Colonic mucosa (tissue), 4 donors: ENCODE data around the gene FADS1. TPM values are rescaled to one million over a fixed set of nuclear protein-coding genes. Genes with fewer than 3 reads are reported as not detected.

ENCODE experiments used
- DNase-seq: peaks from one replicate; pipeline ENCODE4 v3.0.0-alpha.2; 2020
- H3K27ac ChIP-seq: fragments of 200-600 bp; one replicate; pipeline ENCODE4 v1.8.0; 2021
- H3K27me3 ChIP-seq: fragments of 200-600 bp; one replicate; pipeline ENCODE4 v1.8.0; 2021
- H3K36me3 ChIP-seq: fragments of 200-600 bp; one replicate; pipeline ENCODE4 v1.8.0; 2021
- H3K4me1 ChIP-seq: fragments of 200-600 bp; one replicate; pipeline ENCODE4 v1.8.0; 2021; ENCODE audit warnings: mild to moderate bottlenecking
- H3K4me3 ChIP-seq: fragments of 200-600 bp; one replicate; pipeline ENCODE4 v1.8.0; 2021
- H3K9ac ChIP-seq, 2 donors: one replicate each; pipeline ENCODE4 v1.7.0; 2013; ENCODE audit warnings: control low read depth in 2 of 2, low read depth in 2 of 2, low read length in 2 of 2
- H3K9me3 ChIP-seq: fragments of 200-600 bp; one replicate; pipeline ENCODE4 v1.8.0; 2021
- intact Hi-C: fragments of 100-400 bp; cut with DNase I; formaldehyde crosslinking; loops from one replicate; pipeline ENCODE4 v1.14.1; 2022
- total RNA-seq, 2 donors: library from RNA; stranded (reverse); fragmentation: NEBNext Ultra II Directional in 1 of 2; extraction: Animal tissue kit (Norgen Biotek cat#: 25700) in 1 of 2; gene quantifications; one replicate each; pipeline ENCODE4 v1.2.1, GENCODE V29; 2021
- TF ChIP-seq, protein P1 (sequence below): fragments of 200-600 bp; IDR thresholded peaks from one replicate; pipeline ENCODE4 v1.8.0; 2022; ENCODE audit warnings: antibody characterized with exemption, mild to moderate bottlenecking
- donor health status: healthy.
- donor health status: DM: no; HTN: no; CAD: no.
- donor health status: DM: no; HTN: no; CAD: no.

FADS1 gene
- total RNA-seq, 2 donors from 2014 or later: 6.9 to 17.4 TPM

DNA sequence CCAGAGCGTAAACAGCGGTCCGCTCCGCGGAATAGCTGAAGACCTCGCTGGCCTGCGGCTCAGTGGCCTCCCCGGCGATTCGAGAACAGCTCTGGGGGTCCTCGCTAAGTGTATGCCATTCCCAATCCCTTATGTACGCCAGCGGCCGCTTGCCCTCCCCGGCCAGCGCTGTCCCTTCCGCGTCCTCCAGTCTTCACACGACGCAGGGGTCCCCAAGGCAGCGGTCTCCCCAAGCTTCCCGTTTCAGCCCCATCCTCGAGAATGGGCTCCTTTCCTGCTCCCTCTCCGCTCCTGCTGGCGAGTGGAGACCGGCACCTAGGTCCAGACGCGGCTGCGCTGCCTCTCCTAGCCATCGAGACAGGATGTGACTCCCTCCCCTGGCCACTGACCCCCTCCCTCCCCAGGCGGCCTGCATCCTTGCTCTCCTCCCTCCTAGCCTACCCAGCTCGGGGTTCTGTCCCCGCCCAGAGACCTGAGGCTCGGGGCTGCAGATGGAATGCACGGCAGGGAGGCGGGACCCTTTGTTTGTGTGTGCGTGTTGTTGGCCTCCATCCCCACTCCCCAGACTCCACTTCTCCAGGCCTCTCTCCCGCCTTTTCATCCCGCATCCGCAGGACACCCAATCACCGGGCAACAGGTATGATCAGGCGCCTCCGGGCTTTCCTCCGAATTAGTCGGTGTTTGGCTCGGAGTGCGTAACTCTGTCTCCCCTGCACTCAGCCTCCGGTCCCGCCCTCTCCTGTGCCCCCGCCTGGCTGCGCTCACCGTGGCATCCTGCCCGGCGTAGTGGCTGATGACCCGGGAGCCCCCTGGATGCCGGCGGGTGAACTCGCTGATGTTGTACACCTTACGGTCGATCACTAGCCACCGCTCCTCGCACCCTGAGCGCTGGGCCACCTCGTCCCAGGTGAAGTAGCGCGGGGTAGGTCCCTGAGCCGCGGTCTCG is 740 bp downstream of the FADS1 start:
- TF ChIP-seq, protein P1, sequence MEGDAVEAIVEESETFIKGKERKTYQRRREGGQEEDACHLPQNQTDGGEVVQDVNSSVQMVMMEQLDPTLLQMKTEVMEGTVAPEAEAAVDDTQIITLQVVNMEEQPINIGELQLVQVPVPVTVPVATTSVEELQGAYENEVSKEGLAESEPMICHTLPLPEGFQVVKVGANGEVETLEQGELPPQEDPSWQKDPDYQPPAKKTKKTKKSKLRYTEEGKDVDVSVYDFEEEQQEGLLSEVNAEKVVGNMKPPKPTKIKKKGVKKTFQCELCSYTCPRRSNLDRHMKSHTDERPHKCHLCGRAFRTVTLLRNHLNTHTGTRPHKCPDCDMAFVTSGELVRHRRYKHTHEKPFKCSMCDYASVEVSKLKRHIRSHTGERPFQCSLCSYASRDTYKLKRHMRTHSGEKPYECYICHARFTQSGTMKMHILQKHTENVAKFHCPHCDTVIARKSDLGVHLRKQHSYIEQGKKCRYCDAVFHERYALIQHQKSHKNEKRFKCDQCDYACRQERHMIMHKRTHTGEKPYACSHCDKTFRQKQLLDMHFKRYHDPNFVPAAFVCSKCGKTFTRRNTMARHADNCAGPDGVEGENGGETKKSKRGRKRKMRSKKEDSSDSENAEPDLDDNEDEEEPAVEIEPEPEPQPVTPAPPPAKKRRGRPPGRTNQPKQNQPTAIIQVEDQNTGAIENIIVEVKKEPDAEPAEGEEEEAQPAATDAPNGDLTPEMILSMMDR: no peak
- Histone ChIP-seq H3K9ac (peak overlapping the region; percentile 71 to 94), H3K4me3 (peak overlapping the region; percentile 75), H3K36me3 (no peaks in the 10 kb centered on the region), H3K4me1 (no peaks in the 10 kb centered on the region), H3K27ac (peak overlapping the region; percentile 95), H3K27me3 (peaks cover 7% of the 10 kb centered on the region), H3K9me3 (no peaks in the 10 kb centered on the region)
- peak; percentile 61 for DNase-seq
- intact Hi-C loops: no loop called here

DNA sequence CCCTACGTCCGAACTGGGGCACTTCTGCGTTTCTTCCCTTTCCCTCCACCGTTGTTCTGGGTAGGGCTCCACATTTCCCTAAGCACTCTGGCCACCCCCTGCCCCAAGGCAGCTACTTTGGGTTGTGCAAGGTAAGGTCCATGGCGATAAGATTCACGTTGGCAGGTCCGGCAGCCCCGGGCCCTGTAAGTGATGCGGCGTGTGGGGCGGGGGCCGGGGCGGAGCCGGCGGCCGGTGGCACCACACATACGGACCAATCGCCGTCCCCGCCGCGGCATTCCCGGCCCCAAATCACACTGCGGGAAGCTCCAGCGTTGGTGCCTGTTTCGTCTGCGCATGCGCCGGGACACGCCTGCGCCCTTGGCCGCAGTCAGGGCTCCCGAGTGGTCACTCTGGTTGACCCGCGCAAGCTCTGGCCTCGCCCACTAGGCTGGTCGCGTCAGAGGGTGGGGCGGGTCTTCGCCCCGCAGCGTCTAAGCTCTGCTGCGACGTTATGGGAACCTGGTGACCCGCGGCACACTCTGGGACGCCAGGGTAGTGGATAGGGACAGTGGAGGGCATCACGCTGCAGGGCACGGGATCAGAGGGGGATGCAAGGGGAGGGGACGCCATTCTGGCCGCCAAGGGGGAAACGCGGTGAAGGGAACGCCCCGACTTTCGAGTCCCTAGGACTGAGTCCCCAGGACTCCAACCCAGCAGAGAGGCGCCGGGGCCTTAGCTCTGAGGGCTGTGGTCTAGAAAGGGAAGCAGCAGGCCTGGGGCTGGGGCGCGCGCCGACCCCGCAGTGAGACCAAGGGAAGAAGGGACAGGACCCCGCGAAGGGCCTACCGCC is 1.6 kb downstream of the FADS1 start:
- Histone ChIP-seq H3K9ac (peak overlapping the region; percentile 71 to 94), H3K4me3 (peak overlapping the region; percentile 75), H3K4me1 (no peaks in the 10 kb centered on the region), H3K27ac (peak overlapping the region; percentile 95), H3K9me3 (no peaks in the 10 kb centered on the region), H3K36me3 (no peaks in the 10 kb centered on the region), H3K27me3 (peaks cover 7% of the 10 kb centered on the region)
- peak; percentile 91 for DNase-seq
- intact Hi-C loops: no loop called here
- TF ChIP-seq, protein P1: no peak

DNA sequence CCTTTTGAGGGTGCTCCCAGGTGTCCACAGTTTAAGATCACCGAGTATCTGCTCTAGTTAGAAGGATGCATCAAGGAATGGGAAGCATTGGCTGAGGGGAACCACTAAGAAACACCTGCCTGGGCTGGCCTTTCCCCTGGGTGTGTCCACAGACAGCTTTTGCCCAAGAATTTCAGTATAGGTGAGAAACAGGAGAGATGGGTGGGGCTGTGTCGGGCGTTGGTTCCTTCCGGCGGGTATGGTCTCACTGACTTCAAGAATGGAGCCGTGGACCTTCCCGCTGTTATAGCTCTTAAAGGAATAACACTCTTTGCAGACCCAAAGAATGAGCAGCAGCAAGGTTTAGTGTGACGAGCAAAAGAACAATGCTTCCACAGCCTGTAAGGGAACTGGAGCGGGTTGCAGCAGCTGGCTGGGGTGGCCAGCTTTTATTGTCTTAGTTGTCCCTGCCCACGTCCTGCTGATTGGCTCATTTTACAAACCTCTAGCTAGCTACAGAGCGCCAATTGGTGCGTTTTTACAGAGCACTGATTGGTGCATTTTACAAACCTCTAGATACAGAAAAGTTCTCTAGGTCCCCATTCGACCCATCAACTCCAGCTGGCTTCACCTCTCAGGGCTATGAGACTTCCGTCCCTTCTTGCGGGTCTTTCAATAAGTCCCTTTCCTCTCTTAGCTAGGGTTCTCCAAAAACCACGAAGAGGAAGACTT is 2.4 kb downstream of the FADS1 start:
- peak overlapping the region; percentile 95 for H3K27ac ChIP-seq
- intact Hi-C loops: no loop called here
- H3K36me3 ChIP-seq: no peaks in the 10 kb centered on the region
- H3K27me3 ChIP-seq: peaks cover 7% of the 10 kb centered on the region
- no peaks in the 10 kb centered on the region for H3K4me1 ChIP-seq
- H3K9ac ChIP-seq: peak overlapping the region in 1 of 2 donors; percentile 94
- no peaks in the 10 kb centered on the region for H3K9me3 ChIP-seq
- TF ChIP-seq, protein P1: no peak
- peak overlapping the region; percentile 75 for H3K4me3 ChIP-seq
- DNase-seq: peak; percentile 67

DNA sequence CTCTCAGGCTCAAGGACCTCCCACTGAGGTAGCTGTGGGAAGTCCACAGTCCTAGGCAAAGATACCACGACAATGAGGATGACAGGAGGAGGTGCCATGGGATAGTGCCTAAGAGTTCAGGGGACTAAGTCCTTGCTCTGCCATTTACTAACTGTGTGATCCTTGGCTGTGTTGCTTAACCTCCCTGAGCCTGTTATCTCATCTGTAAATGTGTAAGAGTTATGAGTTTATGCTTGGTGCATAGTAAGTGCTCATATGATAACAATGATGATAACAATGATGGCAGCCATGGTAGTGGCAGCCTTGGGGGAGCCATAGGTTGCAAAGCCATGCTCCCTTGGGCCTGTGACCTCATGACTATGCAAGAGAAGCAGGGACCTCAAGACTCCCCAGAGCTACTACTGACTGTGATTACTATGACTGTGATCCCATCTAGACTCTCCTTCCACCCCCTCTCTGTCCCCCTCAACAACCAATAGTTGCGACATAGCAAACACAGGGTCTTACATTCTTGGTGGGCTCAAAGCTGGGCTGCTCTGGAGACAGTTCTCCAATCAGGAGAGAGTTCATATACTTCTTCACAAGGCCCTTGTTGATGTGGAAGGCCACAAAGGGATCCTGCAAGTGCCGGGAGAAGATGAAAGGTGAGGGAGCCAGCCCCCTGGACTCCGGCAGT is 3.9 kb downstream of the FADS1 start:
- Histone ChIP-seq H3K9ac (no peak overlapping the region), H3K4me1 (no peaks in the 10 kb centered on the region), H3K27ac (no peak overlapping the region), H3K9me3 (no peaks in the 10 kb centered on the region), H3K4me3 (no peak overlapping the region), H3K36me3 (no peaks in the 10 kb centered on the region), H3K27me3 (peaks cover 7% of the 10 kb centered on the region)
- DNase-seq: no peak
- TF ChIP-seq, protein P1: no peak
- intact Hi-C loops: no loop called here
